Measurements from ENCODE around the gene ZNF26. TPM values are rescaled to one million over a fixed set of nuclear protein-coding genes. Genes with fewer than 3 reads are reported as not detected.
A peak's percentile ranks its signal among the peaks of the same experiment; 100 is the strongest.
"Not testable (repeated sequence)": the region's sequence is repeated elsewhere in the genome, so short reads cannot be mapped to it uniquely, and the experiment has no call there.

Gene ZNF26
- total and polyA plus RNA-seq, 2 experiments from 2014 or later = 6.1 to 18.5 TPM

DNA sequence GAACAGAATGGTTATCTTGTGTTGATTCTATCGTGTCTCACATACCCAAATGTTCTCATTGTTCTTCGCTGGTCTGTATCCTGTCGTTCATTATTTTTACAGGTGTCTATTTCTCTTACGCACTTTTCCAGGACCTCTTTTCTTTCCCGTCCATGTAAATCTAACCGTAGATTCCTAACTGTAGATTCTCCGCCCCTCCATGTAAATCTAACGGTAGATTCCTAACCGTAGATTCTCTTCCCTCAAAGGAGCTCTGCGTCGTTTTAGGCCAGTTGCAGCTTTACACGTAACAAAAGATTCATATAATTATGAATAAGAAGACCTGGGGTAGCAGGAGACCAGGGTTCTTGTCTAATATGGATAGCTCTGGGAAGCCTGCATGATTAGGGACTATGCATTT is 20.4 kb upstream of the ZNF26 start:
- DNase-seq (ENCODE audit: low read depth in 1 of 2, low spot score in 1 of 2) = no peak
- no peaks in the 10 kb centered on the region for H3K4me1 ChIP-seq (ENCODE audit: low read depth)
- no peak overlapping the region for H3K27ac ChIP-seq
- H3K9me3 ChIP-seq (ENCODE audit: low read depth) = no peaks in the 10 kb centered on the region
- H3K36me3 ChIP-seq = no peaks in the 10 kb centered on the region
- no peak for TF ChIP-seq CTCF (IDR thresholded peaks at IDR 0.05; ENCODE audit: low read depth, low read length)
- H3K27me3 ChIP-seq = no peaks in the 10 kb centered on the region
- no peak overlapping the region for H3K4me3 ChIP-seq

DNA sequence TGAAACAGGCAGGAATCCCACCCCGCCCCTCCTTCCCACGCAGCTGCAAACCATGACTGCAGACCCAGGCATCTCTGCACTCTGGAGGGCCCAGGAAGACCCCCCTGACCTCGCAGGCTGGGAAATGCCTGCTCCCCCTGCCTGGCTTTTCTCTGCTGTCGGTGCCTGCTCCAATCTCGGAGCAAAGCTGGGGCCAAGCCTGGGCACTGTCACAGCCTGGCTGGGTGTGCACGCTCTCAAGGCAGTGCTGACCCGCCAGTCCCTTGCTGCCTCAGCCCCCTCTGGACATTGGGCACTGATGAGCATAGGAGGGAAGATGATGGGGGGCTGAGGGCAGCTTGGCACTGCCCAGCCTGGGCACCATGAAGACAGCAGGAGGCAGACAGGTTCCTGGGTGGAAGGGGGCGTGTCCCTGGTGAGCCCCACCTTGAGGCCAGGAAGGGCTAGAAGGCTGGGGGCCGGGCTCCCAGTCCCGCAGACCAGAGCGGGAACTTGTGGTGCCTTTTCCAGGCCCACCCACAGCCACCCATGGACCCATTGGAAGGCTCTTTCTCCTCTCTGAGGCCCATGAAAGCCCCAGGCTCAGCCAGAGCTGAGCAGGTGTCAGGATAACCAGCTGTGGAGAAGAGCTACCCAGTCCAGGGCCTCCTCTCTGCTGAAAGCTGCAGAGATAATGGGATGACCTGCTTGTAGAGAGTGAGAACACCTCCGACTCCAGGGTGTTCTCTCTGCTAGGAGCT is 19.3 kb upstream of the ZNF26 start:
- DNase-seq (ENCODE audit: low read depth in 1 of 2, low spot score in 1 of 2) = no peak
- no peaks in the 10 kb centered on the region for H3K36me3 ChIP-seq
- H3K4me3 ChIP-seq = no peak overlapping the region
- no peaks in the 10 kb centered on the region for H3K4me1 ChIP-seq (ENCODE audit: low read depth)
- no peaks in the 10 kb centered on the region for H3K27me3 ChIP-seq
- H3K9me3 ChIP-seq (ENCODE audit: low read depth) = no peaks in the 10 kb centered on the region
- H3K27ac ChIP-seq = no peak overlapping the region
- no peak for TF ChIP-seq CTCF (IDR thresholded peaks at IDR 0.05; ENCODE audit: low read depth, low read length)

- H3K4me3 ChIP-seq = no peak overlapping the region
- H3K27ac ChIP-seq = no peak overlapping the region
- TF ChIP-seq CTCF (IDR thresholded peaks at IDR 0.05; ENCODE audit: low read depth, low read length) = no peak
- no peaks in the 10 kb centered on the region for H3K36me3 ChIP-seq
- H3K4me1 ChIP-seq (ENCODE audit: low read depth) = no peaks in the 10 kb centered on the region
- no peaks in the 10 kb centered on the region for H3K9me3 ChIP-seq (ENCODE audit: low read depth)
- H3K27me3 ChIP-seq = no peaks in the 10 kb centered on the region
- no peak for DNase-seq (ENCODE audit: low read depth in 1 of 2, low spot score in 1 of 2)
These were observed 18.4 kb upstream of the ZNF26 start for GRCh38 chr12:132967736-132968135.

DNA sequence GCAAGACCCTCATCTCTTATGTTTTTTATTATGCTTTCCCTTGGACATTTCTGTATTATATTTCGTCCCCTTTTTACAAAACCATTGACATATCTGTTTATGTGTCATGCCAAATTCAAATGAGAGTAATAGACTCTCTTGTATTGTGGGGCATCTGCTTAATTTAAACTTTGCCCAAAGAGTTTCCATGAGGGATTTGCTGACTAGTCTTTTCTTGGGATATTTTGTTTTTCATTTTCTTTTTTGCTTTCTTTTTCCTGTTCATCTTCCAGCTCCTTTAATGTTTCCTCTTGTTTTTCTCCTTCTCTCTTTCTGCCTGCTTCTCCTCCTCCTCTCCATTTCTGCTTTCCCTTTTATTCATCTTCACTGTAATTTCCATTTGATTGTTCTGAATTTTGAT is 13.8 kb upstream of the ZNF26 start:
- Histone ChIP-seq H3K9me3 (ENCODE audit: low read depth) (no peaks in the 10 kb centered on the region), H3K4me3 (no peak overlapping the region), H3K27ac (no peak overlapping the region), H3K4me1 (ENCODE audit: low read depth) (no peaks in the 10 kb centered on the region), H3K27me3 (no peaks in the 10 kb centered on the region), H3K36me3 (no peaks in the 10 kb centered on the region)
- DNase-seq (ENCODE audit: low read depth in 1 of 2, low spot score in 1 of 2) = no peak
- no peak for TF ChIP-seq CTCF (IDR thresholded peaks at IDR 0.05; ENCODE audit: low read depth, low read length)

DNA sequence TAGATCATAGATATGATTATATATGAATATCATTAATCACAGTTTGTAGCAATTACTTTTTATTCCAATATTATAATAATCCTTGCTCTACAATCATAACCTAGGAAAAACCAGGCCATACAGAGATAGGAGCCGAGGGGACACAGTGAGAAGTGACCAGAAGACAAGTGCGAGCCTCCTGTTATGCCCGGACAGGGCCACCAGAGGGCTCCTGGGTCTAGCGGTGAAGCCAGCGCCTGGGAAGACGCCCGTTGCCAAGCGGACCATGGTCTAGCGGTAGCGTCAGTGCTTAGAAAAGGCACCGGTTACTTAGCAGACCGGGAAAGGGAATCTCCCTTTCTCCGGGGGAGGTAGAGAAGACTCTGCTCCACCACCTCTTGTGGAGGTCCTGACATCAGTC is 9.3 kb upstream of the ZNF26 start:
- DNase-seq (ENCODE audit: low read depth in 1 of 2, low spot score in 1 of 2) = peak in 1 of 2 donors; percentile 11
- H3K36me3 ChIP-seq; H3K27ac ChIP-seq; H3K27me3 ChIP-seq; H3K4me1 ChIP-seq (ENCODE audit: low read depth); H3K9me3 ChIP-seq (ENCODE audit: low read depth); H3K4me3 ChIP-seq: not testable (repeated sequence)
- TF ChIP-seq CTCF (IDR thresholded peaks at IDR 0.05; ENCODE audit: low read depth, low read length) = peak; percentile 37

All from cardiac muscle cell (in vitro differentiated cells and primary cell).